NB4 (cell line): Measurements from ENCODE around the gene BIRC3.

Source experiments
- DNase-seq: peaks from one replicate; pipeline ENCODE4 v3.0.0; 2010; ENCODE audit warnings: low read depth
- H3K4me3 ChIP-seq: one replicate; pipeline ENCODE4 v1.5.1; 2011; ENCODE audit warnings: mild to moderate bottlenecking, low read depth, low read length, moderate library complexity
- MYC ChIP-seq: IDR thresholded peaks from 2 replicates; pipeline ENCODE4 v1.6.1; 2011; ENCODE audit warnings: low read depth, low read length
- POLR2A ChIP-seq: IDR thresholded peaks from 2 replicates; pipeline ENCODE4 v1.6.1; 2011; ENCODE audit warnings: mild to moderate bottlenecking; ENCODE audit not compliant: insufficient read length; ENCODE audit errors: extremely low read depth
- TF ChIP-seq, protein P1 (sequence below): IDR thresholded peaks from 2 replicates; pipeline ENCODE4 v1.6.1; 2011; ENCODE audit warnings: low read depth, low read length
- TF ChIP-seq, protein P2 (sequence below): IDR thresholded peaks from one replicate; pipeline ENCODE4 v1.5.1; 2012; ENCODE audit warnings: low read depth, low read length

Gene BIRC3

DNA sequence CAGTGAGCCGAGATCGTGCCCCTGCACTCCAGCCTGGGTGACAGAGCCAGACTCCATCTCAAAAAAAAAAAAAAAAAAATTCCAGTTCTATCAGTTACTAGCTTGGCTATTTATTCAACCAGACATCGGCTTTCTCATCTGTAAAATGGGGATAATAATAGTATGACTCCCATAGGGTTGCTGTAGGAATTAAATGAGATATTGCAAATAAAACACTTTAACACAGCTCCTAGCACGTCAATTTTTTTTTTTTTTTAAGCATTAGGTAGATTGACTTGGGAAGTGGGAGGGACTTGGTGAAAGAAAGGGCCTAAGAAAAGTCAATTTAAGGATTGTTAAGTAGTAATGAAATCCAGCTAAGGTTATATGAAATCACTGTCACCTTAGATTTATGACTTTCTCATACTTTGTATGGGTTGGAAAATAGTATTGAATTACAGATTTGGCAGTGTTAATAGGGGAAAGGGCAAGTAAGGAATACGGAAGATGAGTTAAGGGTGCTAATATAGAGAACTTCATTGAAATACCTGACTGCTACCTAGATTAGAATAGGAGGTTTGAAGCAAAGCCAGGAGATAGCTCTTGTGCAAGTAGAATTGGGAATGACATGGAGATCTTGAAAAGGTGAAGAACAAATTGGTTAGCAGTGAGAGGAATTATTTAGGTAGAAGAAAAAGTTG lies 58.6 kb downstream of the BIRC3 start:
- H3K4me3 ChIP-seq, result no peak overlapping the region
- DNase-seq, result no peak
- no peak for TF ChIP-seq MYC
- TF ChIP-seq POLR2A, result no peak
- TF ChIP-seq, protein P1, sequence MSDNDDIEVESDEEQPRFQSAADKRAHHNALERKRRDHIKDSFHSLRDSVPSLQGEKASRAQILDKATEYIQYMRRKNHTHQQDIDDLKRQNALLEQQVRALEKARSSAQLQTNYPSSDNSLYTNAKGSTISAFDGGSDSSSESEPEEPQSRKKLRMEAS, result no peak
- TF ChIP-seq, protein P2, sequence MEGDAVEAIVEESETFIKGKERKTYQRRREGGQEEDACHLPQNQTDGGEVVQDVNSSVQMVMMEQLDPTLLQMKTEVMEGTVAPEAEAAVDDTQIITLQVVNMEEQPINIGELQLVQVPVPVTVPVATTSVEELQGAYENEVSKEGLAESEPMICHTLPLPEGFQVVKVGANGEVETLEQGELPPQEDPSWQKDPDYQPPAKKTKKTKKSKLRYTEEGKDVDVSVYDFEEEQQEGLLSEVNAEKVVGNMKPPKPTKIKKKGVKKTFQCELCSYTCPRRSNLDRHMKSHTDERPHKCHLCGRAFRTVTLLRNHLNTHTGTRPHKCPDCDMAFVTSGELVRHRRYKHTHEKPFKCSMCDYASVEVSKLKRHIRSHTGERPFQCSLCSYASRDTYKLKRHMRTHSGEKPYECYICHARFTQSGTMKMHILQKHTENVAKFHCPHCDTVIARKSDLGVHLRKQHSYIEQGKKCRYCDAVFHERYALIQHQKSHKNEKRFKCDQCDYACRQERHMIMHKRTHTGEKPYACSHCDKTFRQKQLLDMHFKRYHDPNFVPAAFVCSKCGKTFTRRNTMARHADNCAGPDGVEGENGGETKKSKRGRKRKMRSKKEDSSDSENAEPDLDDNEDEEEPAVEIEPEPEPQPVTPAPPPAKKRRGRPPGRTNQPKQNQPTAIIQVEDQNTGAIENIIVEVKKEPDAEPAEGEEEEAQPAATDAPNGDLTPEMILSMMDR, result no peak

DNA sequence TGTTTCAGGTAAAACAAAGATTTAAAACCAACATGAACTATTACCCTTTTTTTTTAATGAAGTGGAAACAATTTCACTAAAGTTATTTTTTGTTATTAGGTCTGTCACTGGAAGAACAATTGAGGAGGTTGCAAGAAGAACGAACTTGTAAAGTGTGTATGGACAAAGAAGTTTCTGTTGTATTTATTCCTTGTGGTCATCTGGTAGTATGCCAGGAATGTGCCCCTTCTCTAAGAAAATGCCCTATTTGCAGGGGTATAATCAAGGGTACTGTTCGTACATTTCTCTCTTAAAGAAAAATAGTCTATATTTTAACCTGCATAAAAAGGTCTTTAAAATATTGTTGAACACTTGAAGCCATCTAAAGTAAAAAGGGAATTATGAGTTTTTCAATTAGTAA lies 60.6 kb downstream of the BIRC3 start:
- TF ChIP-seq, protein P2, result no peak
- TF ChIP-seq, protein P1, result no peak
- no peak for TF ChIP-seq POLR2A
- TF ChIP-seq MYC, result no peak
- no peak overlapping the region for H3K4me3 ChIP-seq
- DNase-seq, result no peak

- H3K4me3 ChIP-seq, result no peak overlapping the region
- no peak for DNase-seq
- no peak for TF ChIP-seq MYC
- TF ChIP-seq POLR2A, result no peak
- TF ChIP-seq, protein P2, result no peak
- TF ChIP-seq, protein P1, result no peak
These were observed 61.5 kb downstream of the BIRC3 start for GRCh38 chr11:102378818-102379217.

DNA sequence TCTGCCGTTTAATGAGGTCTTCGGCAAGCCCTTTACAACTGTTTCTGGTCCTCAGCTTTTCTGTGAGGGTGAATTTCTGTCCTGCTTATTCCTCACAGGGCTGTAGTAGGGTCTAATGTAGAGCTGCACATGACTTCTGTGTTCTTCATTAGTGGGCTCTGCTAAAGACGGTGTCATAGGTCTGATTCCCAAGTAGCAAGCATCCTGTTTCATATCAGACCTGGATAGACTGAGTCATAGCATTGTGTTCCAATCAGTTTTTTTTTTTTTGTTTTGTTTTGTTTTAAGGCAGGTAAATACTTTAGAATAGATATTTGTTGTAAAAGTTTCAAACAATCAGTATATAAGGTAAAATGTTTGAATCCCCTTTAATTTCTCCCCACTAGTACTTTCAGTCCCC lies 65.1 kb downstream of the BIRC3 start:
- TF ChIP-seq POLR2A, result no peak
- TF ChIP-seq, protein P1, result no peak
- DNase-seq, result no peak
- H3K4me3 ChIP-seq, result no peak overlapping the region

DNA sequence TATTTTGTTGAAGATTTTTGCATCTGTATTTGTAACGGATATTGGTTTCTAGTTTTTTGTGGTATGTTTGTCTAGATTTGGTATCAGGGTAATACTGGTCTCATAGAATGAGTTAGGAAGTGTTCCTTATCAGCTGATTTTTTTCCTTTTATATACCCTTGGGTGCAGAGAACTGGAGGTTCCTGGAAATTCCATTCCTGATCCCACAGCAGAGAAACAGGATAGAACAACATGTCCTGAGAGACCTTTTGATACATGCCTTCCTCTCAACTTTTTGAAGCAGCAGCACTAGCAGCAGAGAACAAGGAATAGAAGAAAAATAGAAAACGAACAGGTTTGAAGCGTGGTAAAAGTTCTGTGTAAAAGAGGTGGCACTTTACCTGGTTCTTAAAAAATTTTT lies 66.6 kb downstream of the BIRC3 start:
- DNase-seq, result no peak
- TF ChIP-seq, protein P2, result no peak
- TF ChIP-seq, protein P1, result no peak
- TF ChIP-seq POLR2A (no peak), MYC (no peak)
- H3K4me3 ChIP-seq, result no peak overlapping the region

- TF ChIP-seq MYC (no peak), POLR2A (no peak)
- TF ChIP-seq, protein P1, result no peak
- TF ChIP-seq, protein P2, result no peak
These were observed 67.3 kb downstream of the BIRC3 start for GRCh38 chr11:102384419-102385079.

More at GRCh38 chr11:102384419-102385079, 67.3 kb downstream of the BIRC3 start:
- no peak overlapping the region for H3K4me3 ChIP-seq
- no peak for DNase-seq
